IPS DF 19.7 (cell line): ENCODE measurements around the gene CTTNBP2.

ENCODE experiments used
- DNase-seq: peaks from one replicate; pipeline ENCODE4 v3.0.0-alpha.2; 2013; ENCODE audit warnings: low read depth, low spot score

The CTTNBP2 gene

DNA sequence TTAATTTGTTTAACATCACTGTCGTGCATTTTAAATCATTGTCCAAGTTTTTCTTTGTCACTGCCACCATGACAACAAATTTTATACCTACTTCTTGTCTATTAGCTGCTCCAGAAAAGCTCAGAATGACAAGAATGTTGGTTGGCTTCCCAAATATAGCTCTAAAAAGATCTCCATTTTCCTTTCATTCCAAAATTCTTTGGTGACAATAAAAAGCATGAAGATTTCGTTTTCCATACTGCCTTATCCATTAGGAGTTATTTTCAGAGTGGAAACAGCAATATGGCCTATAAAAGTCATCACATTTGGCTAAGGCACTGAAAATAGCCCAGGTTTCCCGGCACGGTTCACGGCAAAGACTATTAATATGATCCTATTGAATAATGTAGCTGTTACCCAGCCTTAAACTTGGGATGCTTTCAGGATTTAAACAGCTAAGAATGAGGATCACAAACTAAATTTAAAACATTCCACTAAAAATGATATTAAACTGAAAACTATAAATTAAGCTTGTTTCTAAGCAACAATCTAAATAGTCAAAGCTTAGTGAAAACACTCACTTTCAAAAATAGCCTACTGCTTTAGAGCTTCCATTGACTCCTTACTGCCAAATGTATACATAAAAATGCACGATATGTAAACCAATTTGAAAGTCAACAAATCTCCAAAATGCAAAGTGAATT is 2.7 kb downstream of the CTTNBP2 start:
- no peak for DNase-seq

DNA sequence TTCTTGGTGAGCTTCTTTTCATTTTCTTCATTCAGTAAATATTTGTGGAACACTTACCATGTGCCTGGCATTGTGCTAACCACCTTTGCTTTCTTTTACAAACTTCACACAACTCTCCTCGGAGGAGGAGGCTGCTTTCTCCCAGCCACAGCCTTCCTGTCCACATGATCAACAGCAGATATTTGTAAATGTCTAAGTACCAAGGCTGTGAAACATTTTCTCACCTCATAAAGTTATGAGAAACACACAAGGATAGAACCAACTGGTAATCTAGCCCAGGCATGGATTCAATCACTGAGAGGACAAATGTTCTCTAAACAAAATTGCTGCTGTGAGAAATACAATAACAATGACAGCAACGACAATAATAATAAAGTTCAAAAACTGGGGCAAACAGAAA is 3.9 kb downstream of the CTTNBP2 start:
- no peak for DNase-seq

DNA sequence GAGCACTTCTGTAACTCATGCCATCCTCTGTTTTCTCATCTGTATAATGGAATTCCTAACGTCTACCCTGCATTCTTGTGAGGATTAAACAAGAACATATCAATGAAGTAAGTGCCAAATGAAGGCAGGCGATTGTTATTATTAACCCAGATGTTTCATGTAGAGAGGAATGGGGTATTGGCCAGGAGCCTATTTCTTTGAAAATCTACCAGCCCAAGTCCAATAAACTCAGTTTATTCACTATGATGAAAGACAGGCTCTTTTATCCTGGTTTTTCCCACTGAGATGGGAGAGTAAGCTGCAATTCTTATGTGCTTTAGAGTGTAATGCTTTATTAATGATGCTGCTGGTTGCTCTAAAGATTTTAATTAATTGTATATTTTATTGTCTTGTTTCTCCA is 9.6 kb downstream of the CTTNBP2 start:
- DNase-seq = no peak

DNA sequence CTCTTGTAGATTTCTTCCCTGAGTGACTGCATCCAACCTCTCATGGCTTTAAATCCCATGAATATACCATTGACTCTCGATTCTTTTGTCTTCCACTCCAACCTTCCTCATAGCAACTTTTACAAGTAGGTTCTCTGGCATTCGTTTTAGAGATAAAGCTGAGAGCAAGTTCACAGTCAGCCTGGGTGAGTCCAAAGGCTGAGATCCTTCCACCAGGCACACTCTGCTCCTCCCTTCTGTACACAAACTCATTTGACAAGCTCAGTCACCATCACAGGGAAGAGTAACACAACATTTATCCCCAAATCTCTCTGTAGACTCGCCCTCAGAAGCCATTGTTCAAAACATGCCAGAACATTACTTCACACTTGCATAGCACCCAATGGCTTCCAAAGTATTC is 10.9 kb downstream of the CTTNBP2 start:
- DNase-seq = no peak

GRCh38 chr7:117859246-117859812 is 13.9 kb downstream of the CTTNBP2 start:
- no peak for DNase-seq

- DNase-seq = no peak
Observed at GRCh38 chr7:117858712-117859111, 14.5 kb downstream of the CTTNBP2 start.

DNA sequence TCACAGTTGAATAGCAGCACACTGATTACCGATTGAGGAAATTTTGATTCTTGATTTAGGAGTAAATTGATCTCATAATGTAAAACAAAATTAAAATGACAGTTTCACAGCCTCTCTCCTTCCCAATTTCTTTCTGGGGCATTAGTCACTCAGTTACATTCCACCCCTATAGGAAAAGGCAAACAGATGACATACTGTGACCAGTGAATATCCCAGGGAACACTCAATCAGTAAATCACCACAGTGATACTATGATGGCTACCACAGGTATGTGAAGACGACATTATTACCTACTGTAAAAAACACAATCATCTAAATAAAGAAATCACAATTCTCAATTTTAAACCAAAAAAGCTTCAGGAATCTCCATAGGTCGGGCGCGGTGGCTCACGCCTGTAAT is 15.5 kb downstream of the CTTNBP2 start:
- DNase-seq = no peak

- DNase-seq = no peak
Observed at GRCh38 chr7:117856196-117856595, 17.0 kb downstream of the CTTNBP2 start.

GRCh38 chr7:117854186-117854585 is 19.1 kb downstream of the CTTNBP2 start:
- no peak for DNase-seq

DNA sequence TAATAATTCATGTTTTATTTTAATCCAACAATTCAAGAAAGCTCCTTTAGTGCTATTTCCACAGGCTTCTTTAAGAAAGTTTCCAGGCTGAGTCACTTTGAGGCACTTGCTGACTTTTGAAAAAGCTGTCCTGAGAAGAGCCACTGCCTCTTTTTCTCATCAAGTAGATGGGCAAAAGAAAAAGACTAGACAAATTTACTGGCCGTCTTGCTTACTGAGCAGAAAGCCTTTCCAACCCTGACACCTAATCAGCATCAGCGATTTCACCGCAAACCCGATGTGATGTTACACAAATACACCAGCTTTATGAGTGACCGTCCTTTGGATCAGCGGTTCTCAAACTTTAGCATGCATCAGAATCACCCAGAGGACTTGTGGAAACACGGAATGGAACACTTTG is 24.3 kb downstream of the CTTNBP2 start:
- DNase-seq = no peak

GRCh38 chr7:117844678-117845077 is 28.6 kb downstream of the CTTNBP2 start:
- DNase-seq = no peak

- DNase-seq = no peak
Observed at GRCh38 chr7:117841611-117842010, 31.6 kb downstream of the CTTNBP2 start.

DNA sequence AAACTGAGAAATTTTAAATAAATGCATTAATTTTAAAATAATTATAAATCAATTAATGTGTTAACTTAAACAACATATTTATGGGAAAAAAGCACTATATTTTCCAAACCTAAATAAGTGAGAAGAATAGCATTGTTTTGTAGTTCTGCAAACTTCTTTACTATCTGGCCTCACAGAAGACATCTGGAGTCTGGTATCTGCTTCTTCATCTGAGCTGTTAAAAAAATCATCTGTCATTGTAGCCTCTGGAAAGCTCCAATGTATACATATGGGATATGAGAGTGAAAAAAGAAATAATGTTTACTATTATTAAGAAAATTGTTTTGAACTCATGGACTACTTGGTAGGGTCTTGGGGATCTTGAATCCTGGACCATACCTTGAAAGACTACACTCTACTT is 32.2 kb downstream of the CTTNBP2 start:
- DNase-seq = no peak

GRCh38 chr7:117839507-117839906 is 33.7 kb downstream of the CTTNBP2 start:
- DNase-seq = no peak

- DNase-seq = no peak
Observed at GRCh38 chr7:117837841-117838240, 35.4 kb downstream of the CTTNBP2 start.

DNA sequence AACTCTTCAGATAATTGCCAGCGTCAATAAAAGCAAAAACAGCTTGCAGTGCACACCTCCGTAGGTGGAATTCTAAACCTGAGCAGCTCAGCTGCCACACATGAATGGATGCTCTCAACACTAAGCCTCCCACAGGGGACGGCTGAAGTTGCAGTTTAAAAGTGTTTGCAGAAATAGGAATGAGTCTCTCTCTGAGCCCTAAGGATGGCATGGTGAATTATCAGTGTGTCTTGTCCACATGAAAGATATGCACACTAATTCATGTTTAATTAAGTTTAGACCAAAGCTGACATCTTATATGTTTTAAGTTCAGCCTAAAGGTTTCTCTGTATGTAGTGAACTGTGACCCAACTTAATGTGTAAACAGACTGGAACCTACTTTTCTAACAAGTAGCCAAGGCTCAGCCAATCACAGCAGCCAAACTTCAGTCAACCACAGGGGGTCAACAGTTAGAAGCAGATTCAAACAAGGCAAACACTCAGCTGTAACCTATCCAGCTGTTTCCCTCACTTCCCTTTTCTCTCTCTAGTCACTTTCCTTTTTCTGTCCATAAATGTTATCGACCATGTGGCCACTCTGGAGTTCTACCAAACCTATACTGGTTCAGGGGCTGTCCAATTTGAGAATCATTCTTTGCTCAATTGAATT is 38.1 kb downstream of the CTTNBP2 start:
- no peak for DNase-seq

DNA sequence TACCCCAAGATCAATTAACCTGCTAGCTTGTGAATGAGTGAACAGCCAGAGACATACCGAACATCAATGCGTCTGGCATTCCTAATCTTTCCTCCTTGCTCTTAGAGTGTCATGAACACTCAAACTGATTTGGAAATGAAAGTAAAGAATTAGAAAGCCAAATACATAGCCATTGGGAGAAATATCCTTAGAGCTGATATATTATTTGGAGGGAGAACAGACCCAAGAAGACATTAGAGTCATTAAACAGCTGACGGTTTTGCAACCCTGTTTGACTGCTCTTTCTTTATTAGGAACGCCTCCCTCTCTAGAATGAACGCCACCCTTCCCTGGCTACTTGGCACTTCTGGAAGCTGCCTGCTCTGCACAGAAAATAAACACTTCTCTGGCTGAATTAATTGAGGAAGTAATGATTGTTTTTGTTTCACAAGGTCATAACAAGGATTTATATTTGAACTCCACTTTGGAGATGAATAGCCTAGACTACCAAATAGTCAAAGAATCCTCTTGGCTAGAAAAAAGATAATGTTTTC is 42.8 kb downstream of the CTTNBP2 start:
- DNase-seq = no peak

DNA sequence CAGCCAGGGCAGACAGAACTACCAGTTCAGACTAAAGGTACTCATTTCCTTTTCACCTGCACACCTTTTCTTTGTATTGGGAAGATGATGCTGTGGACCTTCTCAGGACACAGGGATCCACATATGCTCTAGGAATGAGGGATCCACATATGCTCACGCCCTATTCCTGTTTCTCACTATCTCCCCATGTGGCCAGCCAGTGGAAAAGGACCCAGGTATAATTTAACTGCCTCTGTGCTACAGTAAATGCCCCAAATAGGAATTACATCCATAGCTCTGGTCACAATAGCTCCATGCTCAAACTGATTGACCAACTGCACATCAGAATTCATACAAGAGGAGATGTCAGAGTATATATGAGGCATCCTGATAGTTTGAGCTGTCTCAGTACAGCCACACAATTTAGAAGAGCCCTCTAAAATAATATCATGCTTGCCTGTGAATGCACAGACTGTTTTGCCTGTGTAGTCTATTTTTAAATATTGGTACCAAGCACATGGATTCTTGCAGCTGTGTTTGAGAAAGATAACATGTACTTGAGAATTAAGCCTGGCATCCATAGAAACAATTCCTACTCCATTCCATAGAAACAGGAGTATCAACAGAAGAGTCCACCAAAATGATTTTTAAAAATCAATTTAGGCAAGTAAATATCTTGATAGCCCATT is 43.7 kb downstream of the CTTNBP2 start:
- DNase-seq = no peak

DNA sequence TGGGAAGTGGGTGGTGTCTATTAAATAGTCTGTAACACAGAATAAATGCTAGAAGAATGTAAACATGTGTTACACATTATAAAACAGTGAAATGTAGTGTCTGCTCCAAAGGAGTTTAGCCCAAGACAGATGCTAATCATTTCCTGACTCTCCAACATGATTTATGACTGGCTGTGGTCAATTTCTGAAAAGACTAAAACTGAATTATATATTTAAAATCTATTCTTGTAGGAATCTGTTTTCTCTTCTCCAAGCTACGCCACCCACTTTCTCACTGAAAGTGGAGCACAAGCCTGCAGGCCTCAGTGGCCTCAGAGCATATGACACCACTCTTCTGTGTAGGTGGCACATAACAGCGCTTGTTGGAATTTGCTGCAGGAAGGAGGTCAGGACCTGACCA is 44.4 kb downstream of the CTTNBP2 start:
- DNase-seq = no peak

- no peak for DNase-seq
Observed at GRCh38 chr7:117827862-117828261, 45.4 kb downstream of the CTTNBP2 start.

DNA sequence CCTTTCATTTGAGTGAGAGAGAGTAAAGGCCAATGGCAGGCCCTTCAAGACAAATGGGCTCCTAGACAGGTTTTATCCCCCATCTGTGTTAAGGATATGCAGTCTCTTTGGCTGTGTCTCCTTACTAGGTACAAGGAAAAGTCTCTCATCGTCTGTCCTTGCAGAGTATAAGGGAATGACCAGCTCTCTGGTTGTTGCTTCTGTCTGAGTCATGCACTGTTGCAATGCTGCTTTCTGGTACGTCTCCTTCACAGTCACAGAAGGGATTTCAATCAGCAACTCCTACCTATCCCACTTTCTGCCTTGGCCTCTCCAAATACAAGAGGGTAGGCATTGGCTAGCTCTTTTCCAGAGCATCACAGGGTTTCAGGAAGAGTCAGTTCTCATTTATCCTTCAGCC is 48.1 kb downstream of the CTTNBP2 start:
- no peak for DNase-seq

GRCh38 chr7:117824592-117824991 is 48.6 kb downstream of the CTTNBP2 start:
- no peak for DNase-seq

DNA sequence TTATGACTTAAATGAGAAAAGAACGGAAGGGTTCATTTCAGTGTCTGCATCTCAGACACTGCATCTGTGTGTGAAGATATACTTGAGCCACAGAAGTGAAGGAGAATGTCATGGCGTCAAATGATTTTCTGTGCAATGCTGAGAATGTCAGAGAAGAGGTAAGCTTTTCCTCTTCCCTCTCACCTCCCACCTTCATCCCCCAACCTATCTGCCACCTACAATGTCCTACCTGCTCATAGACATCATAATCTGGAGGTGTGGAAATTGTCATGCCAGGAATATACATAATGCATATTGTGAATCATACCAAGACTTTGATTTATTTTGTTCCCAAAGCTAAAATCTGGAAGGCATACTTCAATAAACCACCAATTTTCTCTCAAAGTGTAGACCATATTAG is 53.7 kb downstream of the CTTNBP2 start:
- DNase-seq = no peak
